ENCODE measurements around the gene FBF1.

- TF ChIP-seq SUZ12 (IDR thresholded peaks at IDR 0.05) (no peak), BHLHE40 (IDR thresholded peaks at IDR 0.05; ENCODE audit: borderline replicate concordance) (no peak), TARDBP (IDR thresholded peaks at IDR 0.05) (no peak), L3MBTL2 (conservative IDR thresholded peaks at IDR 0.05) (no peak), FOXA1 (IDR thresholded peaks at IDR 0.05) (no peak), PKNOX1 (IDR thresholded peaks at IDR 0.05) (no peak), HDGF (IDR thresholded peaks at IDR 0.05; ENCODE audit: borderline replicate concordance) (no peak), SP1 (IDR thresholded peaks at IDR 0.05) (no peak), FOXM1 (IDR thresholded peaks at IDR 0.05; ENCODE audit: borderline replicate concordance) (no peak), LEF1 (IDR thresholded peaks at IDR 0.05; ENCODE audit: borderline replicate concordance) (no peak), ARNT (IDR thresholded peaks at IDR 0.05) (no peak), ZNF384 (IDR thresholded peaks at IDR 0.05) (no peak), FOXK2 (IDR thresholded peaks at IDR 0.05) (no peak), ELF4 (IDR thresholded peaks at IDR 0.05) (no peak)
Measured at GRCh38 chr17:75891022-75891604, 49.7 kb downstream of the FBF1 start.

All from HEK293T (cell line).